Measurements from ENCODE around the gene ST6GAL1. TPM values are rescaled to one million over a fixed set of nuclear protein-coding genes. Genes with fewer than 3 reads are reported as not detected.
"Not testable (repeated sequence)": the region's sequence is repeated elsewhere in the genome, so short reads cannot be mapped to it uniquely, and the experiment has no call there.

ST6GAL1 gene
- total and polyA plus RNA-seq, 2 of the 13 experiments (the other 11 are each of a cell fraction or from before 2014, with no cell fraction given) = 79.9 to 164 TPM

DNA sequence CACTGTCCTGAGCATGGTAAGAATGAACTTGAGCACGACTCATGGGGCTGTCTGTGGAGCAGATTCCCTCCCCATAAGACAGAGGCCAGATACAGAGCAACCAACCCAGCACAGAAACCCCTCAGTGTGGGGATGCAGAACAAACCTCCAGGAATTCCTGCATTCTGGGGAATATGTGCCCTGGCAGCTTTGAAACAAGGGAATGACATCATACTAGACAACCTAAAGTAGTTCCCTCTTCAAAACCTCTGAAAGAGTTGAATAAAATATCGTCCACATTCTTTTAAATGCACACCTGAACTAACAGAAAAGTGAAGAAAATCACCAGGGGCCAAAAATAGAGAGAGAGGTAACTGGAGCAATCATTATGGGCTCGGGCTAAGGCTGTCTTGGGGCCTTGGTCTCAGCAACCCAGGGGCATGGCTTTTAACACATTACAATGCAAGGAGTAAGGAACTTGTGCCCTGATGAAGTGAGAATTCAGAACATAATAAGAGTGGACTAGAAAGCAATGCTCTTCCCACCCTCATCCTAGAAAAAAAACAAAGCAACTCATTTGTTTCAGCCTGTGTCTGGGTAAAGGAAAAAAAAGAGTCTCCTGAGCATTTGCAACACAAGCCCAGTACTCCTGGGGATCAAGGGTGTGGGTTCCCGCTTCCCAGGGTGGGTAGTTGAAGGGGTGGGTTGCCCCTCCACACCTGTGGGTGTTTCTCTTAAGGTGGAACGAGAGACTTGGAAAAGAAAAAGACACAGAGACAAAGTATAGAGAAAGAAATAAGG lies 43.9 kb upstream of the ST6GAL1 start:
- no peak overlapping the region for H2AFZ ChIP-seq (ENCODE audit: low read length)
- H3K27ac ChIP-seq (ENCODE audit: extremely low read length, insufficient read depth, low read length) = no peak overlapping the region
- H3K9ac ChIP-seq (ENCODE audit: insufficient read depth, low read depth, low read length) = no peak overlapping the region
- H3K79me2 ChIP-seq (ENCODE audit: insufficient read depth, low read length) = no peaks in the 10 kb centered on the region
- H3K36me3 ChIP-seq (replicated peaks in 1 of 2; ENCODE audit: control insufficient read depth in 1 of 2, insufficient read depth in 2 of 2, low read length in 2 of 2) = no peaks in the 10 kb centered on the region
- ChIA-PET CTCF (ENCODE audit: low intra/inter-chr PET ratio, low total read pairs) (no interaction called here), POLR2A (no interaction called here)
- H3K4me1 ChIP-seq (ENCODE audit: insufficient read depth, low read length) = peaks cover 16% of the 10 kb centered on the region; the same call in 1 of the 2 replicates
- peaks cover 2 to 8% of the 10 kb centered on the region in 2 experiments; a peak in 1 of 5 replicates for H3K27me3 ChIP-seq (ENCODE audit: control insufficient read depth in 1 of 2, insufficient read depth in 2 of 2, low read length in 2 of 2)
- no peak overlapping the region for H3K4me2 ChIP-seq (ENCODE audit: low read depth, low read length)
- DNase-seq (ENCODE audit: low spot score) (no peak), ATAC-seq (no peak), FAIRE-seq (no peak)
- TF ChIP-seq HIVEP1 (CRISPR knock-in tag; IDR thresholded peaks at IDR 0.05) (no peak), ATF7 (IDR thresholded peaks at IDR 0.05) (peak; percentile 63; the same call in 1 of the 2 replicates), ATF7 (CRISPR knock-in tag; IDR thresholded peaks at IDR 0.05) (no peak), NCOA5 (CRISPR knock-in tag; IDR thresholded peaks at IDR 0.05) (no peak)
- H4K20me1 ChIP-seq (ENCODE audit: insufficient read depth, low read length) = no peaks in the 10 kb centered on the region
- H3K9me3 ChIP-seq (ENCODE audit: low read length) = no peaks in the 10 kb centered on the region
- intact Hi-C loops (cut with micrococcal nuclease; ENCODE audit: unreplicated experiment) = no loop called here
- no peak overlapping the region for H3K4me3 ChIP-seq (replicated peaks in 1 of 3; ENCODE audit: insufficient read depth in 1 of 3, low read depth in 2 of 3, low read length in 3 of 3)
- WGBS (ENCODE audit: low lambda C conversion rate) = 22% methylated on average over 5 of the region's 5 CpGs
- in situ Hi-C loops (cut with HindIII; ENCODE audit: extremely low pct_ligation_motif_present, low pct_unique_long_range_greater_than_20kb) = no loop called here
- no TSS peak for BruUV-seq (replicated peaks)

DNA sequence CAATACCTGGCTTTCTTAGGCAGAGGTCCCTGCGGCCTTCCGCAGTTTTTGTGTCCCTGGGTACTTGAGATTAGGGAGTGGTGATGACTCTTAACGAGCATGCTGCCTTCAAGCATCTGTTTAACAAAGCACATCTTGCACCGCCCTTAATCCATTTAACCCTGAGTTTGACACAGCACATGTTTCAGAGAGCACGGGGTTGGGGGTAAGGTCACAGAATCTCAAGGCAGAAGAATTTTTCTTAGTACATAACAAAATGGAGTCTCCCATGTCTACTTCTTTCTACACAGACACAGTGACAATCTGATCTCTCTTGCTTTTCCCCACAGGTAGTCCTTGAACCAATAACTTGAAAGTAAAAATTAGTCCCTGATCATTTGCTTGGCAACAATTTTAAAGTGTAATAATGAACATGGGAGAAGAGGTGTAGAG lies 42.8 kb upstream of the ST6GAL1 start:
- H3K9me3 ChIP-seq (ENCODE audit: low read length); H3K9ac ChIP-seq (ENCODE audit: insufficient read depth, low read depth, low read length); intact Hi-C loops (cut with micrococcal nuclease; ENCODE audit: unreplicated experiment); CTCF ChIA-PET (ENCODE audit: low intra/inter-chr PET ratio, low total read pairs); H4K20me1 ChIP-seq (ENCODE audit: insufficient read depth, low read length); H3K4me3 ChIP-seq (replicated peaks in 1 of 3; ENCODE audit: insufficient read depth in 1 of 3, low read depth in 2 of 3, low read length in 3 of 3); H3K27ac ChIP-seq (ENCODE audit: extremely low read length, insufficient read depth, low read length); H2AFZ ChIP-seq (ENCODE audit: low read length); POLR2A ChIA-PET; H3K27me3 ChIP-seq (ENCODE audit: control insufficient read depth in 1 of 2, insufficient read depth in 2 of 2, low read length in 2 of 2); DNase-seq (ENCODE audit: low spot score); H3K36me3 ChIP-seq (replicated peaks in 1 of 2; ENCODE audit: control insufficient read depth in 1 of 2, insufficient read depth in 2 of 2, low read length in 2 of 2); H3K4me2 ChIP-seq (ENCODE audit: low read depth, low read length); BruUV-seq (replicated peaks); H3K79me2 ChIP-seq (ENCODE audit: insufficient read depth, low read length); FAIRE-seq; ATAC-seq; in situ Hi-C loops (cut with HindIII; ENCODE audit: extremely low pct_ligation_motif_present, low pct_unique_long_range_greater_than_20kb): not testable (repeated sequence)
- H3K4me1 ChIP-seq (ENCODE audit: insufficient read depth, low read length) = peaks cover 23% of the 10 kb centered on the region; the same call in 1 of the 2 replicates
- 73% methylated on average over 5 of the region's 5 CpGs for WGBS (ENCODE audit: low lambda C conversion rate)

All from HepG2 (cell line).